ENCODE measurements around the gene ACTL10. TPM values are rescaled to one million over a fixed set of nuclear protein-coding genes. Genes with fewer than 3 reads are reported as not detected.
A peak's percentile ranks its signal among the peaks of the same experiment; 100 is the strongest.
"Not testable (repeated sequence)": the region's sequence is repeated elsewhere in the genome, so short reads cannot be mapped to it uniquely, and the experiment has no call there.

ACTL10 gene
- total RNA-seq, 6 experiments from 2014 or later = 0.20 to 1.1 (median 0.56) TPM; not detected in 1

- 80% methylated on average over 5 of the region's 28 CpGs for WGBS (ENCODE audit: insufficient coverage, low coverage, low lambda C conversion rate, missing lambda C conversion rate)
- intact Hi-C loops (cut with DNase I) = no loop called here
- peaks cover 0 to 27% (median 4%) of the 10 kb centered on the region in 4 donors for H3K36me3 ChIP-seq
Measured at GRCh38 chr20:33644313-33645071, 22.3 kb upstream of the ACTL10 start.

GRCh38 chr20:33645072-33645358, 21.7 kb upstream of the ACTL10 start:
- peaks cover 0 to 38% (median 8%) of the 10 kb centered on the region in 4 donors for H3K4me1 ChIP-seq
- WGBS (ENCODE audit: insufficient coverage, low coverage, low lambda C conversion rate, missing lambda C conversion rate) = 48% methylated on average over 4 of the region's 4 CpGs
- DNase-seq (no peak), ATAC-seq (peak in 1 of 4 donors; percentile 28)
- H3K4me3 ChIP-seq = no peak overlapping the region
- H3K9me3 ChIP-seq = no peaks in the 10 kb centered on the region
- no peak overlapping the region for H3K27ac ChIP-seq
- H3K36me3 ChIP-seq = peaks cover 0 to 22% (median 4%) of the 10 kb centered on the region in 4 donors
- intact Hi-C loops (cut with DNase I) = no loop called here
- H3K27me3 ChIP-seq = no peaks in the 10 kb centered on the region
- TF ChIP-seq POLR2A (IDR thresholded peaks at IDR 0.05) = no peak

More at GRCh38 chr20:33644313-33645071, 22.3 kb upstream of the ACTL10 start:
- H3K4me1 ChIP-seq = peaks cover 0 to 38% (median 8%) of the 10 kb centered on the region in 4 donors
- no peak overlapping the region for H3K27ac ChIP-seq
- H3K9me3 ChIP-seq = no peaks in the 10 kb centered on the region
- H3K4me3 ChIP-seq = no peak overlapping the region
- no peaks in the 10 kb centered on the region for H3K27me3 ChIP-seq
- no peak for ATAC-seq
- no peak for DNase-seq
- TF ChIP-seq POLR2A (IDR thresholded peaks at IDR 0.05) (no peak), CTCF (IDR thresholded peaks at IDR 0.05) (no peak)

- intact Hi-C loops (cut with DNase I) = no loop called here
- no peak for ATAC-seq
- Histone ChIP-seq H3K36me3 (peaks cover 0 to 18% (median 3%) of the 10 kb centered on the region in 4 donors), H3K27me3 (no peaks in the 10 kb centered on the region), H3K4me3 (no peak overlapping the region), H3K27ac (no peak overlapping the region), H3K9me3 (no peaks in the 10 kb centered on the region), H3K4me1 (peaks cover 0 to 38% (median 8%) of the 10 kb centered on the region in 4 donors)
- no peak for DNase-seq
- WGBS (ENCODE audit: insufficient coverage, low coverage, low lambda C conversion rate, missing lambda C conversion rate) = 50% methylated on average over 1 of the region's 2 CpGs
- TF ChIP-seq CTCF (IDR thresholded peaks at IDR 0.05) (no peak), POLR2A (IDR thresholded peaks at IDR 0.05) (no peak)
Measured at GRCh38 chr20:33645396-33645795, 21.3 kb upstream of the ACTL10 start.

- WGBS (ENCODE audit: insufficient coverage, low coverage, low lambda C conversion rate, missing lambda C conversion rate) = 80% methylated on average over 4 of the region's 5 CpGs
- H3K4me3 ChIP-seq = no peak overlapping the region
- peaks cover 0 to 14% (median under 1%) of the 10 kb centered on the region in 4 donors for H3K36me3 ChIP-seq
- ATAC-seq = no peak
- H3K4me1 ChIP-seq = peaks cover 0 to 38% (median 8%) of the 10 kb centered on the region in 4 donors
- H3K27me3 ChIP-seq = no peaks in the 10 kb centered on the region
- no peaks in the 10 kb centered on the region for H3K9me3 ChIP-seq
- intact Hi-C loops (cut with DNase I) = no loop called here
- TF ChIP-seq CTCF (IDR thresholded peaks at IDR 0.05) (no peak), POLR2A (IDR thresholded peaks at IDR 0.05) (no peak)
- DNase-seq = no peak
- H3K27ac ChIP-seq = no peak overlapping the region
Measured at GRCh38 chr20:33646191-33646590, 20.6 kb upstream of the ACTL10 start.

GRCh38 chr20:33646959-33647602, 19.7 kb upstream of the ACTL10 start:
- 47% methylated on average over 14 of the region's 14 CpGs for WGBS (ENCODE audit: insufficient coverage, low coverage, low lambda C conversion rate, missing lambda C conversion rate)
- H3K27me3 ChIP-seq; DNase-seq; intact Hi-C loops (cut with DNase I); H3K9me3 ChIP-seq: not testable (repeated sequence)
- Histone ChIP-seq H3K4me1 (peaks cover 0 to 38% (median 8%) of the 10 kb centered on the region in 4 donors), H3K36me3 (peaks cover 0 to 14% (median under 1%) of the 10 kb centered on the region in 4 donors), H3K4me3 (peak overlapping the region; percentile 5 to 34 (median 34)), H3K27ac (peak overlapping the region; percentile 22 to 80 (median 65))
- peak; percentile 17 to 43 (median 32) for ATAC-seq
